Umbilical cord (tissue), 2 donors: ENCODE data around the gene PCMT1. TPM values are rescaled to one million over a fixed set of nuclear protein-coding genes. Genes with fewer than 3 reads are reported as not detected.
"Not testable (repeated sequence)": the region's sequence is repeated elsewhere in the genome, so short reads cannot be mapped to it uniquely, and the experiment has no call there.

Source experiments
- DNase-seq: peaks from one replicate; pipeline ENCODE4 v3.0.0-alpha.2; 2015; ENCODE audit warnings: low spot score
- total RNA-seq: library from RNA; depleted of rRNA; stranded (reverse); fragments of >200 nt; gene quantifications from one replicate; pipeline ENCODE4 v1.2.3, GENCODE V29; 2014; ENCODE audit warnings: low replicate concordance; ENCODE audit not compliant: insufficient read depth

PCMT1 gene
- total RNA-seq, result 74.4 TPM

- peak; percentile 94 for DNase-seq
Observed at GRCh38 chr6:149749594-149750135, at the start of gene PCMT1. Gene PCMT1, plus strand, starts transcription at chr6:149749741. Its CDS starts 161 bp downstream, at chr6:149749902.

DNA sequence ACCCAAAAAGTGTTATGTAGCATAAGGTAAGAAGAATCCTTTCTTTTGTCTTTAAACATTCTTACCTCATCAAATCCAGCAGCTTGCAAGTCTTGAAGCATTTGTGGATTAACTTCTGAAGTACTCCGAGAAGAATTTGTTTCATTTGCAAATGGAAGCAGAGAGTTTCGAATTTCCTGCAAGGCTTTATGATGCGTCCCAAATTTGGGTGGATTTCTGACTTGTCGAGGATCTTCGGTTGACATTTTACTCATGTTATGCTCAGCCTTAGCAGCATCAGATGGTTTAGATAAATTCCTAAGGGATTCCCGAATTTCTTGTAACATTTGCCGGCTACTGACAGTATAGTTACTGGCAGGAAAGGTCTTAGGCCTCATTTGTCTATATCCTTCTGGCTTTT, 47.8 kb upstream of the PCMT1 start:
- peak; percentile 43 for DNase-seq

GRCh38 chr6:149711711-149712110, 37.8 kb upstream of the PCMT1 start:
- DNase-seq, result no peak

GRCh38 chr6:149714442-149714841, 35.1 kb upstream of the PCMT1 start:
- no peak for DNase-seq

DNA sequence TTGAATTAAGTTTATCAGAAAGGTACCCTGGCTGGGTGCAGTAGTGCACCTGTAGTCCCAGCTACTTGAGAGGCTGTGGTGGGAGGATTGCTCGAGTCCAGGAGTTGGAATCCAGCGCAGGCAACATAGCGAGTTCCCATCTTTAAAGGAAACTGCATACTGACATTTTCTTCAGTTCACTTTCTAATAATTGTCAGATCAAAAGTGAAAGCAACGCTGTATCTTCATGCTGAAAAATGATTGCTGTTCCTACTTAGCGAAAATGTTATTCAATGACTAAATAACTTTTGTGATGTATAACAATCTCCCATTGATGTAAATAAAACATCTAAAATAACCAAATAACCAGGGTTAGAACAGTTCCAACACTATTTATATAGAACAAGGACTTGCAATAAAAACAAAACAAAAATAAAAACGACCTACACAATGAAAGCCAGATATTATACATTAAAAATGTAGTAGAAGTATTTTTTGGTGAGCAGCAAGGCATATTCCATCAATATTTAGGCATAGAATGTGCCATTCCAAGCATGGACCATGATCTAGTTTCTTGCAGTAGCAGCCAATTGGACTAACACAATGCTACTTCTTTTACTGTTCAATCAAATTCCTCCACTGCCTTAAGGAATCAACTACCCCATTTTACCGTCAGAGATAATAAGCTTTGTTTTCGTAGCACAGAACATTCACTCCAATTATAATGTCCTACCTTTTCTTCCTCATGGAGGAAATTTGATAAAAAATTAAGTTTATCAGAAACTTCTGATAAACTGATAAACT, 33.2 kb upstream of the PCMT1 start:
- DNase-seq, result no peak

- no peak for DNase-seq
Observed at GRCh38 chr6:149717255-149717587, 32.3 kb upstream of the PCMT1 start.

- peak; percentile 91 for DNase-seq
Observed at GRCh38 chr6:149717588-149718458, 31.7 kb upstream of the PCMT1 start, which contains the start of gene LATS1. Gene LATS1, minus strand, starts transcription at chr6:149718101. Its CDS starts 15,975 bp downstream, at chr6:149702126.

DNA sequence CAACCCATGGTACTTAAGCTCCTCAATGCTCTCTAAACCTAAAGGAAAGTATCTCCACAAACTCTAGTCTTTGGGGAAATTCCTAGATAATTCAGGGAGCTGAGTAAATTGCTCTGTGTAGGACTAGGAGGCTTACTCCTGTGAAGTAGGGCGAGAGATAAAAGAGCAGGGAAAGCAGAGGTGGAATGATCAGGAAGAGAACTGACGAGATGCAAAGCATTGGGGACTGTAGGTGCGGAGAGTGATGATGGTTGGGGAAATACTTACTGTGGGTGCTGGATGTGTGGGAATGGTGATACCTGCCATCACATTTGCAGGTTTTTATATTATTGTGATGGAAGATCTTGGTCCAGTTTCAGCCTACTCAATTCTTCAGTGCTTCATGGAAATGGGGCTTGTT, 30.0 kb upstream of the PCMT1 start:
- no peak for DNase-seq

GRCh38 chr6:149723262-149723661, 26.3 kb upstream of the PCMT1 start:
- no peak for DNase-seq

DNA sequence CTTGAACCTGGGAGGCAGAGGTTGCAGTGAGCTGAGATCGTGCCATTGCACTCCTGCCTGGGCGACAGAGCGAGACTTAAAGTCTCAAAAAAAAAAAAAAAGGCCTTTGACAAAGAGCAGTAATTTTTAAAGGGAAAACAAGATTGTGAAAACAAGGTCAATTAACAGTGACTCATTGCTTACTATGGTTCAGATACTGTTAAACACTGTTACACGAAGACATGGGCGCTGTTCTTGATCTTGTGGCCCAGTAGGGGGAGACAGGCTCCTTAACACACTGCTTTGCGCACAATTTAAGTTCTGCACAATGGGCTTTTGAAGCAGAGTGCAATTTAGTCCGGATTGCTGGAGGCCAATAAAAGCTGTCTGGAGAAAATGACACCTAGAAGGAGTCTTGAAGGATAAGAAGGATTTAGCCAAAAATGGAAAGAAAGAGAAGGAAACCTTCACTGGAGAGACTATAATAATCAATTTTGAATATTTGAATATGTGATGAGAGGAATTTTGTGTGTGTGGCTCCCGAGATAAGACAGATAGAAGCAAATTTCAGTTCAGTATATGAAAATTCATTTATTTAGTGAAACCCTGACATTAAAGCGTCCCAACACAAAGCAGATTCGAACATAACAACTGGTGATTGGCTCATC, 25.6 kb upstream of the PCMT1 start:
- peak; percentile 52 for DNase-seq

- no peak for DNase-seq
Observed at GRCh38 chr6:149725785-149726184, 23.8 kb upstream of the PCMT1 start.

- DNase-seq, result no peak
Observed at GRCh38 chr6:149727793-149728498, 21.6 kb upstream of the PCMT1 start.

- DNase-seq, result no peak
Observed at GRCh38 chr6:149728499-149729234, 20.9 kb upstream of the PCMT1 start.

GRCh38 chr6:149729824-149730223, 19.7 kb upstream of the PCMT1 start:
- DNase-seq, result no peak

DNA sequence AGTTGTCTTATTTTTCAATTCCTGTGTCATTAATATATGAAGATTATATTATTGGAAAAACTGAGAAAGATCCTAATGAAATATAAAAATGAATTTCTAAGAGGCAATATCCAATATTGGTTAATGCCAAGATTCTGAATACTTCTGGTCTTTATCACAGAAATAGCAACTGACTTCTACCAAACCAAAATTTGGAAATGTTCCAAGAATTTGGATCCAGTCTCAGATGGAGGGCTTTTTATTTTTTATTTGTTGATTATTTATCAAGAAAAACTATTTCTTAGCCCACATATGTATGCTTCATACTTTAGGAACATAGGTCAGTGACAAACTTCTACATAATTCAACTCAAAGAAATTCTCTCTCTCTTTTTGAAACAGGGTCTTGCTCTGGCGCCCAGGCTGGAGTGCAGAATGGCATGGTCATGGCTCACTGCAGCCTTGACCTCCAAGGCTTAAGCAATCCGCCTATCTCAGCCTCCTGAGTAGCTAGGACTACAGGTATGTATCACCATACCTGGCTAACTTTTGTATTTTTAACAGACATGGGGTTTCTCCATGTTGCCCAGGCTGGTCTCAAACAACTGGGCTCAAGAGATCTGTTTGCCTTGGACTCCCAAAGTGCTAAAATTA, 16.3 kb upstream of the PCMT1 start:
- no peak for DNase-seq

DNA sequence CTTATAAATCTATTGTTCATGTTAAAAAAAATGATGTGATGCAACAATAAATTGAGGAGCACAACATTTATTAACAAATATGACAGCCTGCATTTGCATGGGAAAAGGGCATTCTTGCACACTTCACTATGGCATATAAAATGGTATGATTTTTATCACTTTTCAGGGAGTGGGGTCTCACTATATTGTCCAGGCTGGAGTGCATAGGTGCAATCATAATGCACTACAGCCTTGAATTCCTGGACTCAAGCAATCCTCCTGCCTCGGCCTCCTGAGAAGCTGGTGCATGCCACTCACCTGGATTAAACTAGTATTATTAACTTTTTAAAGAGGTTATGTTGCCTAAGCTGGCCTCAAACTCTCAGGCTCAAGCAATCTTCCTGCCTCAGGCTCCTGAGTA, 14.6 kb upstream of the PCMT1 start:
- DNase-seq, result no peak

GRCh38 chr6:149745252-149745651, 4.3 kb upstream of the PCMT1 start:
- DNase-seq, result not testable (repeated sequence)

- peak; percentile 96 for DNase-seq
Observed at GRCh38 chr6:149746147-149746946, 3.2 kb upstream of the PCMT1 start, which contains the start of gene NUP43. Gene NUP43, minus strand, starts transcription at chr6:149746529. Its CDS starts 34 bp downstream, at chr6:149746495.

DNA sequence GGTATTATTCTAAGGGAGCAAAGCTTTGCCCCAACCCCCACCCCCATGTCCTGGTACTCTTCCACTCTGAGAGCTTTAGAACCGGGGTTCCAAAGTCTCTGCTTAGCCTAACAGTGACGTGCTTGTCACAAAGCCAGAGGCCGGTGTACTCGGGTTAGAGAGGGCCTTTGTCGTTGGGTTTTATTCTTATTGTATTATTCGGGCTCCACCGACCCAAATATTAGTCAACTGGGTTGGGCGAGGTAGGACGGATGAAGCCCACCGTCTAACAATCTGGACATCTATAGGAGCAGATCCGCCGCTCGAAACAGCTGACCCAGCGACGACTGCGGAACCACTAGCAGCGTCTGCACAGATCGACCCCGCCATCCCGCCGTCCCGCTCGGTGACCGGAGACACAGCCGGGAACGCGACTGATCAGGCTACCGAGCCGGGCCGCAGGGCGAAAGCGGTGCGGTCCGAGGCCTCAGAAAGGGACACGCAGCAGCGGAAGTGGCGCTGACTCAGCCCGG, 403 bp upstream of the PCMT1 start:
- not testable (repeated sequence) for DNase-seq
